HG03196 (cell line): ENCODE data around the gene PYROXD2.
"Not testable (repeated sequence)": the region's sequence is repeated elsewhere in the genome, so short reads cannot be mapped to it uniquely, and the experiment has no call there.

Experiments
- ATAC-seq: cut with Tn5 transposase; IDR thresholded peaks from one replicate; pipeline ENCODE4 v1.9.1; 2021; ENCODE audit not compliant: unreplicated experiment

The PYROXD2 gene

GRCh38 chr10:98370831-98371820, 43.9 kb downstream of the PYROXD2 start:
- no peak for ATAC-seq

GRCh38 chr10:98369801-98370200, 45.2 kb downstream of the PYROXD2 start:
- ATAC-seq: no peak

GRCh38 chr10:98368644-98369043, 46.3 kb downstream of the PYROXD2 start:
- no peak for ATAC-seq

GRCh38 chr10:98367604-98368451, 47.2 kb downstream of the PYROXD2 start:
- ATAC-seq: no peak

GRCh38 chr10:98366062-98366530, 48.9 kb downstream of the PYROXD2 start:
- no peak for ATAC-seq

- ATAC-seq: no peak
Measured at GRCh38 chr10:98365406-98366061, 49.4 kb downstream of the PYROXD2 start.

- no peak for ATAC-seq
Measured at GRCh38 chr10:98364432-98365102, 50.4 kb downstream of the PYROXD2 start.

GRCh38 chr10:98363220-98363619, 51.8 kb downstream of the PYROXD2 start:
- no peak for ATAC-seq

GRCh38 chr10:98361131-98362025, 53.6 kb downstream of the PYROXD2 start:
- peak; percentile 92 for ATAC-seq

GRCh38 chr10:98357194-98357822, 57.7 kb downstream of the PYROXD2 start:
- no peak for ATAC-seq

GRCh38 chr10:98354491-98354890, 60.5 kb downstream of the PYROXD2 start:
- ATAC-seq: no peak

- ATAC-seq: no peak
Measured at GRCh38 chr10:98353170-98353569, 61.8 kb downstream of the PYROXD2 start.

GRCh38 chr10:98351831-98352402, 63.1 kb downstream of the PYROXD2 start:
- ATAC-seq: no peak

GRCh38 chr10:98349508-98349922, 65.5 kb downstream of the PYROXD2 start:
- no peak for ATAC-seq

- no peak for ATAC-seq
Measured at GRCh38 chr10:98346847-98347246, 68.1 kb downstream of the PYROXD2 start.

GRCh38 chr10:98344589-98345038, 70.4 kb downstream of the PYROXD2 start:
- no peak for ATAC-seq

GRCh38 chr10:98341701-98342100, 73.3 kb downstream of the PYROXD2 start:
- ATAC-seq: not testable (repeated sequence)

GRCh38 chr10:98340940-98341310, 74.1 kb downstream of the PYROXD2 start:
- ATAC-seq: no peak
